SK-N-MC (cell line): ENCODE data around the gene DNAJB11.

Source experiments
- EZH2 ChIP-seq: fragments of 200-600 bp; sonication (generic); IDR thresholded peaks from one replicate; pipeline ENCODE4 v1.6.1; 2017; ENCODE audit warnings: antibody characterized with exemption
- POLR2AphosphoS5 ChIP-seq: IDR thresholded peaks from 2 replicates; pipeline ENCODE4 v1.6.1; 2012; ENCODE audit warnings: mild to moderate bottlenecking, low read depth, low read length, borderline replicate concordance

- no peak for TF ChIP-seq EZH2
- no peak for TF ChIP-seq POLR2AphosphoS5
These were observed 45.9 kb upstream of the DNAJB11 start for GRCh38 chr3:186524616-186525015.
